ENCODE results near the gene SLC44A1.

SLC44A1 gene

GRCh38 chr9:105438141-105438806, 193.8 kb downstream of the SLC44A1 start:
- no peak for DNase-seq

DNA sequence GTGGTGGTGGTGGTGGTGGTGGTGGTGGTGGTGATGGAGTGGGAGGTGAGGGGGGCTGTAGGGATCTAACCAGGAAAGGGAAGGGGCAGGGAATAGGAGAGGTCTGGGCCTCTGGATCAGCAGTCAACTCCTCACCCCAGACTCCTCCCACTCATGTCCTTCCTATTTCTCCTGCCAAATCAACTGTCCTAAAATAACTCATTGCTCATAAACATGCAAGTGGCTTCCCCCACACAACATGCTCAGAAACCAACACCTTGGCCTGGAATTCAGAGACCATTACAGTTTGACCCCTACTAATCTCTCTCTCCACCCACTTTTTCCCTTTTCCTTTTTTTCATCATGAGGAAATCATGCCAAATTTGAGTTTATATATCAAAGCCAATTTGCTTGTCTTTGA, 195.0 kb downstream of the SLC44A1 start:
- no peak for DNase-seq

GRCh38 chr9:105441616-105442160, 197.2 kb downstream of the SLC44A1 start:
- no peak for DNase-seq

DNA sequence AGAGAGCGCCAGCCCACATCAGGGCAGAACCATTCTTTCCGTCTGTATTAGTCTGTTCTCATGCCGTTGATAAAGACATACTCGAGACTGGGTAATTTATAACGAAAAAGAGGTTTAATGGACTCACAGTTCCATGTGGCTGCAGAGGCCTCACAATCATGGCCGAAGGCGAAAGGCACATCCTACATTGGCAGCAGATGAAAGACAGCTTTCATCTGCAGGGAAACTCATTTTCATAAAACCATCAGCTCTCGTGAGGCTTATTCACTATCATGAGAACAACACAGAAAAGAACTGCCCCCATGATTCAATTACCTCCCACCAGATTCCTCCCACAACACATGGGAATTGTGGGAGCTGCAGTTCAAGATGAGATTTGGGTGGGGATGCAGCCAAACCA, 198.7 kb downstream of the SLC44A1 start:
- no peak for DNase-seq

DNA sequence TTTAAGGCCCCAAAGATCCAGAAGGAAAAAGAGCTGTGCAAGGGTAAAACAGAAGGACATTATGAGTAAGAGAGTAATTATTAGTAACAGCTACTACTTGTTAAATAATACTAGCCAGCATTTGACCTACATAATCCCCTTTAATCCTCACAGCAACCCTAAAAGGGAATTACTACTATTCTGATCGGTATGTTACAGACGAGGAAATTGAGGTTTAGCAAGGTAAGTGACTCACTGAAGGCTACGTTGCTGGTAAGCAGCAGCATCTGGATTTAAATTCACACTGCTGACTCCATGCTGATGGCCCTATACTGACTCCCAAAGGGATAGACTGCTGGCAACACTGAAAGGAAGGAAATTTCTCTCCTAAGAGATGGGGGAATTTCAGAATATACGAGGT, 199.7 kb downstream of the SLC44A1 start:
- peak; percentile 14 for DNase-seq

DNA sequence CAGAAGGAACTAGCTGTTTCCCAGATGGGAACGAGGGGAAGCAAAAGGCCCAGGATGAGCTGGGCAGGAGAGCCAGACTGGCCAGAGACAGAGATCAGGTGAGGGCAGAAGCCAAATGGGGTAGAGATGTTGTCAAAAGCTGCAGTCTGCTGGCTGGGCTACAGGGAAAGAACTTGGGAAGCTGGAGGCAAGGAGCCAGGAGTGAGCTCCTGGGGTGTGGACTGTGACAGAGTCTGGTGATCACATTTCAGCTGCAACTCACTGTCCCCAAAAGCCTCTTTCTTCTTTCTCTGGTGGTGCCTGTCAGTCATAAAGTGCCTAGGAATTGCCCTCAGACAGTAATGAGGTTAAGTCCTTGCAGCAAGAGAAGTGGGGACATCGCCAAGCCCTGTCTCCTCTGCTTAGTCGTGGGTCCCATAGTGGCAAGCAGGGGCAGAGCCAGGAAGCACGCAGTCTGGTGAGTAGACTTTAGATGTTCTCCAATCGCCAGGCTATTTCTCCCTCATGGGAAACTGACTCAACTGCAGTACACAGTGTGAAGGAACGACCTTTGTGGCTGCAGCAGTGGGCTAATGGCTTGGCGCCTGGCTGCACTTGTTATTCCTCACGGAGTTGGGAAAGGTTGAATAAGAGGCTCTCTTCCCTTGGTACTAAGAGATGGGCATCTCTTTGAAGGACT, 200.9 kb downstream of the SLC44A1 start:
- DNase-seq = no peak

DNA sequence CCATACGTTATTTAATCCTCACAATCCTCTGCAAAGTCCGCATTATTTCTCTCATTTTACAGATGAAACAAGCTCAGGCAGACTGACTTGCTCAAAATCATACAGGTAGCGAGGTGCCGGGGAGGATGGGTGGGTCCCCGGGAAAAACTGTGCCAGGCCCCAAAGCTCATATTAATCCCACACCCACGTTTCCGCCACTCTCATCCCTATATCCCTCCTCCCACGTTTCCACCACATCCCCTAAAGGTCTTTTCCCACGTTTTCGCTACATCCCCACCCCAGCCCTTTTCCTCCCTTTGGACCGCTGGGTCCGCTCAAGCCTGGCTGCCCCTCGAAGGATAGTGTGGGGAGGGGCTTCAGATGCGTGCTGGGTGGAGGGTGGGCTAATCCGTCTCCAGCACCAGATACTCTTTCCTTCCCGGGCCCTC, 202.9 kb downstream of the SLC44A1 start:
- DNase-seq = no peak

- peak; percentile 93 for DNase-seq
These were observed 203.7 kb downstream of the SLC44A1 start, which contains the start of gene FSD1L for GRCh38 chr9:105447814-105448812. Gene FSD1L, plus strand, starts transcription at chr9:105448034. Its CDS starts 187 bp downstream, at chr9:105448221.

DNA sequence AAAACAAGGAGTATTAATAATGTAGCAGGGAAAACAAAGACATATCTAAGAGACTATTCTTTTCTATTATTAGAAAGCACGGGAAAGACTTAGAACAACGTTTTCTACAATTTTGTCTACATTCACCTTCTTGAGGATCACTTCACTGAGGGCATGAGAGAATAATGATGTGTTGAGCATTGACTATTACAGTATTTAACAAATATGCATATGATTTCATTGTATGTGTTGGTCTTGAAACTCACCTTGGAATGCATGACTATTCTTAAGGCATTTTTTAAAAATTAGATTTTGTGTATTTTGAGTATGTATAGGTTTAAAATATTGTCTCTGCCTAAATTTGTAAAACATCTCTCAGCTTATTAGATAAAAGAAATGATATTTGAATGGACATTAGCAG, 204.6 kb downstream of the SLC44A1 start:
- no peak for DNase-seq

GRCh38 chr9:105452185-105452584, 207.7 kb downstream of the SLC44A1 start:
- DNase-seq = no peak

GRCh38 chr9:105455836-105456475, 211.5 kb downstream of the SLC44A1 start:
- no peak for DNase-seq

GRCh38 chr9:105457560-105458294, 213.3 kb downstream of the SLC44A1 start:
- no peak for DNase-seq

DNA sequence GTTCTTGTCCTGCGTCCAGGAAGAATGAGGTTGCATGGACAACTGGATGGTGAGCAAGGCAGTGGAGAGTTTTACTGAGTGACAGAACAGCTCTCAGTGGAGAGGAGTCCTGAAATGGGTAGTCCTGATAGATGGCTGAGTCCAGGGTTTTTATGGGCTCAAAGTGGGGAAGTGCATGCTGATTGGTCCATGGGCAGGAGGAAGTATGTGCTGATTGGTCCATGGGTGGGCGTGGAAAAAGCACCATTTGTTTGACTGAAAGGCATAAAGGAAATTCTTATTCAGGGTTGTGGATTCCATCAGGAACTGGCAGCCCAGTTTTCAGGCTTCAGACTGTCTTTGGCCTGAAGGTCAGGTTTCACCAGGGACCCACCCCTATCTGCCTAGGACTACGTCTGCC, 214.0 kb downstream of the SLC44A1 start:
- no peak for DNase-seq

DNA sequence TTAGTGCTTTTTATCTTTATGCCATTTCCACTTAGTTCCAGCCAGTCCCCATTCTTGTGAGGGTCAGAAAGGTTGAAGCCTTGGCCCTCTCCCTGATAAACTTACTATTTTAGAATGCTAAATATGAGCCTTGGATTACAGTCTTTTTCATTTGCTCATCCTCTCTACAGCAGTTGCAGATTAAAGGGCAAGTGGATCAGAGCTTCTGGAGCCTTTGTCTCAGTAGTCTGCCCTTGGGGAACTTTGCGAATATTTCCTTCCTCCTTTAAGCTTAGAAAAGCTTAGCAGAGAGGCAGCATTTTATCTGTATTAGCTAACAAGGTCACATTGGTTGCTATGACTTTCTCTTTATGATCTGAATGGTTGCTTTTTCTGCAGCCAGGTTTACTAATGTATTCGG, 214.9 kb downstream of the SLC44A1 start:
- no peak for DNase-seq

- DNase-seq = no peak
These were observed 222.5 kb downstream of the SLC44A1 start for GRCh38 chr9:105466898-105467455.

- no peak for DNase-seq
These were observed 224.4 kb downstream of the SLC44A1 start for GRCh38 chr9:105468875-105469274.

- no peak for DNase-seq
These were observed 228.8 kb downstream of the SLC44A1 start for GRCh38 chr9:105473221-105473620.

- peak; percentile 7 for DNase-seq
These were observed 230.9 kb downstream of the SLC44A1 start for GRCh38 chr9:105475302-105475701.

- DNase-seq = no peak
These were observed 235.4 kb downstream of the SLC44A1 start for GRCh38 chr9:105479846-105480245.

- no peak for DNase-seq
These were observed 239.2 kb downstream of the SLC44A1 start for GRCh38 chr9:105483618-105484017.

- DNase-seq = no peak
These were observed 239.8 kb downstream of the SLC44A1 start for GRCh38 chr9:105484226-105484625.

All from activated CD4-positive, alpha-beta T cell treated with anti-CD3 and anti-CD28 coated beads, Interleukin-10, Interleukin-2, amounts not matched to agents 100 ng/mL and 50 ng/mL, durations not matched to agents 16 hours and 8 hours (primary cell).